T-helper 1 cell treated with Interleukin-12 subunit alpha and Interleukin-12 subunit beta and Interleukin-4 antibody, amounts not matched to agents 30 ng/mL and 1 ng/mL, for 36 hours (primary cell): ENCODE results near the gene RASL11A. TPM values are rescaled to one million over a fixed set of nuclear protein-coding genes. Genes with fewer than 3 reads are reported as not detected.
"Not testable (repeated sequence)": the region's sequence is repeated elsewhere in the genome, so short reads cannot be mapped to it uniquely, and the experiment has no call there.

Source experiments
- intact Hi-C: fragments of 100-400 bp; cut with micrococcal nuclease; formaldehyde crosslinking; loops from one replicate; pipeline ENCODE4 v1.15.1; 2024
- total RNA-seq: library from RNA; stranded (reverse); gene quantifications from 2 replicates; pipeline ENCODE4 v1.2.3, GENCODE V29; 2022

RASL11A gene
- total RNA-seq, 1 donor from 2014 or later, result 2.6 TPM

DNA sequence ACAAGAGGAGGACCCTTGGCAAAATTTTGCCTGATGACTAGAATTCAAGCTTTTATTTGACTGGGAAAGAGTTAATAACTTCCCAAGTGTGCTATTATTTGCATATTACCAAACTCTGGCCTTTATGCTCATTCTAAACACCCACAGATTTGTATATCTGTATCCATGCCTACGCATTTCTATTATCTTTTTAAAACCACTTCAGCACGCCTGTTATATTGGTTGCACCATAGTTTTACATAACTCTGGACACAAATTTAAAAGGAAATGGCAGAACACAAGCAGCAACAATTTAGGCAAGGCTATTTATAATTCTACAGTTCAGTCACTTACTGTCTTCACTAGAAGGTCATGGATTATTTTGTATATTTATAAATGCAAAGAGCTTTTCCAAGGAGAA, 3.7 kb upstream of the RASL11A start:
- intact Hi-C loops, result no loop called here

DNA sequence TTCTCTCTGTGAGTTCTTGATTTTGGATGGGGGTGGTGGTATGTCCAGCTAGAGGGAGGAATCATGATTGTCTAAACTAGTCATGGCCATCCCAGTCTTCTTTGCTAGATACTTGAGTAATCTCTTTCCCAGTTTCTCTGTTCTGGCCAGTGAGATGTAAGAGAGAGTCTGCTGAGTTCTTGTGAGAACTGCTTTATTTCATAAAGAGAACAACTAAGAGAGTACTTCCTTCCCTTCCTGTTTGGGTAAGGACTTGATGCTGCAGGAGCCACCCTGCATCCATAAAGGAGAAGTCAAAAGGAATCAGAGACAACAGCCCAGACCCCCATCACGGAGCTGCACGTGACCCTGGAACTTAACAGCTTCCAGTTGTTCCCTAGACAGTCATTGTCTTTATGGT, 3.0 kb upstream of the RASL11A start:
- intact Hi-C loops, result no loop called here

DNA sequence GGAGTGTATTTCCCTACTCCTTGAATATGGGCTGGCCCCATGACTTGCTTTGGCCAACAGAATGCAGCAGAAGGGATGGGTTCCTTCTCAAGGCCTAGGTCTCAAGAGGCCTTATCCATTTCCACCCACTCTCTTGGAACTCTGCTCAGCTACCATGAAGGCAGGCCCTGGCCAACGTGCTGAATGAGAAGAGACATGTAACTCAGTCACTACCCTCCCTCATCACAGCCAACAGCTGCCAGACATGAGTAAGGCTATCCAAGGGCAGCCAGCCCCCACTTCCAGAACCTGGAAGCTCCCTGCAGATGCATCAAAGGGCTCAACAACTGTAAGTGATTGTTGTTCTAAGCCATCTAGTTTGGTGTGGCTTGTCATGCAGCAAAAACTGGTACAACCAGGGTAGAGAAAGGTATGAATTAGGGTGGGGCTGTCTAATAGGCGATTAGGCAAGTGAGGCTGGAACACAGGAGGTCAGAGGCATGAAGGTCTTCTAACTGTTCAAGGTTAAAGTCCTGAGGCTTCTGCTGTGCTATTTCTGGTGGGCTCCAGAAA, 1.4 kb upstream of the RASL11A start:
- intact Hi-C loops, result no loop called here

DNA sequence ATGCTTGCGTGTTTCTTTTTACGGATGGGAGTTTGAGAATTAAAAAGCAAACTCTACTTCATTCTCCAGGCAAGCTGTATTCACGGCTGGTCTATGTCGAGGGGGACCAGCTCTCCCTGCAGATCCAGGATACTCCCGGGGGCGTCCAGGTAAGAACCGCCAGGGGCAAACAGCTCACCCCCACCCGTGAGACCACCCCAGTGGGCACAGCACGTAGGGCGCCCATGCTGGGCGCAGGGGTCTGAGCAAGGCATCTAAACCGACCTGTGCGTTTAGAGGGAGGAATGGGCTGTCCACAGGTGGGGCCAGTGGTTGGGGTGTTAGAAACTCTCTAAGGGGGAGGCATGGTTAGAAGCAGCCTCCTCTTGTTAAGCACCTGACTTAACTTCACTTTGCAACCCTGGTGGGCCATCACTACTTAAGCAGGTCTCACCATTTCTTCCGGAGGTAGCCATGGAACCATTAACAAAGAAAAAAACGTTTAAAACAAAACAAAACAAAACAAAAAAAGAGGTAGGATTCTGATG, 1.0 kb downstream of the RASL11A start:
- intact Hi-C loops, result loop anchor here (2.0 to 5.0 kb wide), 2 partner anchors 87 to 176 kb away; no protein-coding TSS in a partner anchor

DNA sequence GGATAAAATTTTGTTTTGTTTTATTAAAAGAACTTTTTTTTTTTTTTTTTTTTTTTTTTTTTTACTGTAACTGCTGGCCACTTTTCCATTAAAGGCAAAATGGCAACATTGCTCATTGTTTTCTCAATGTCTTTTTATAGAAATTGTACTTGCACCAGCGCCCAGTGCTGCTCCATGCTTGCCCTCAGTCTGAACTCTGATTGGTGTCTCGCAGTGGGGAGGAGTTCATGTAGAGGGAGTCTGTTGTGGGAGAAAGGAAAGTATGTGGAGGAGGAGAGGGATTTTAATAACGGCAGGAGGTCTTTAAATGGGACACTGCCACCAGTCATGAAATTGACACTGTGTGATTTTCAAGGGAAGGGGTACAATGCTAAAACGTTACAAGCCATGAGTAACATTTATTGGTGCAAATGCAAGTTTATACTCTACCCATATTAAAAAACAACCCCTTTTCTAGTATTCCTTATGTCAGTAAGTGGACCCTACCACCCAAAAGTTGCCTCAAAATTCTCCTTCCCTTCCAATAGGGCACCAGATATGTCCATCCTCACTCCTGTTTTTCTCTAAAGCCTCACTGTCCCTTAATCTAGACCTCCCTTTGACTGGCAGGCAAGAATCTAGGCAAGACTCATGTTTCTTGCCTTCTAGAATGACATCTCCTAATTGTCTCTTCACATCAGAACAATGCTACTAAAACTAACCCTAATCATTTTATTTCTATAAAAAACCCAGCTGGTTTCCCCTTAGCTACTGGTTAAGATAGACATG, 3.2 kb downstream of the RASL11A start:
- intact Hi-C loops, result loop anchor here (5.0 kb wide), 1 partner anchor 173 kb away; no protein-coding TSS in a partner anchor

DNA sequence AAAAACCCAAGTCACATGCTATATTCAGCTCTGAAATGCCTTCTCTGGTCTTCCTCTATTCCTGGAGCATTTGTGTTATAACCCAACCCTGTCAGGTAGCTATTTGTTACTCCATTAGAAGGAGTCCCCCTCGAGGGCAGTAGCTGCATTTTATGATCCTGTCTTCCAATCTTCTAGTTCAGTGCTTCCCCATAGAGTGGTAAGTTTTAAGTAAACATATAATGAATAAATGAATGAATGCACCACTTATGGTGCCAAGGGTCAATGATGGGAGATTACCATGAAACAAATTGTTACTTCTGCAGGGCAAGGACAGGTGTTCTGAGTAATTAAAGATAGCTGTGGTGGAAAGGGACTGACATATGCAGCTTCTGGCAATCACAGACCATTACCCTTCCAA, 4.0 kb downstream of the RASL11A start:
- intact Hi-C loops, result loop anchor here (5.0 kb wide), 1 partner anchor 173 kb away; no protein-coding TSS in a partner anchor

DNA sequence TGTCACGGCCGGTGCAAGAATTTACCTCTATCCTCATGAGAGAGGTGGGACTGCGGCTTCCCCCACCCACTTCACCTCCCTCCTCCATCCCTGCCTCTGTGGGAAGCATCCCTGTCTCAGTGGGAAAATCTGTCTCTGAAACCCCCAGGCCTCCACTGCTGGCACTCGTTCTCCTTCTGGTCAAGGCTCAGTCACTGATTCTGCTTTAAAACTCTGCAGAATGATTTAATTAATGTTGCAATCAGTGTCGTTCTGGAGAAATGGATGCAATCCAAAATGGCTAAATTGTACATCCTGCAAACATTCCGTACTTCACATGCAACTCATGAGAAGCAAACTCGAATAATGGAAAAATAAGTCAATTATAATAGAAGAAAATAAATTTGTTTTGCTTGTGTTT, 5.6 kb downstream of the RASL11A start:
- intact Hi-C loops, result no loop called here

DNA sequence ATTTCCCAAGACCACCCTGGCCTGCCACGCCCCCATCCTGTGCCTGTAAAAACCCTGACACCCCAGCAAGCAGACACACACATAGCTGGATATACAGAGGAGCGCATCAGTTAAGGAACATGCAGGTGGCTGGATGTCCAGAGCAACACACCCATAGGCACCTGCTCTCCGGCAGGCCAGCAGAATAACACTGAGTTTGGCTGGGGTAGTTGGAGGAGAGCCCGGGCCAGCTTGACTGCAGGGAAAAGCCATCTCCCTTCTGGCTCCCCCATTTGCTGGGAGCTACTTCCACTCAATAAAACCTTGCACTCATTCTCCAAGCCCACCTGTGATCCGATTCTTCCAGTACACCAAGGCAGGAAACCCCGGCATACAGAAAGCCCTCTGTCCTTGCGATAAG, 8.9 kb downstream of the RASL11A start:
- intact Hi-C loops, result no loop called here

DNA sequence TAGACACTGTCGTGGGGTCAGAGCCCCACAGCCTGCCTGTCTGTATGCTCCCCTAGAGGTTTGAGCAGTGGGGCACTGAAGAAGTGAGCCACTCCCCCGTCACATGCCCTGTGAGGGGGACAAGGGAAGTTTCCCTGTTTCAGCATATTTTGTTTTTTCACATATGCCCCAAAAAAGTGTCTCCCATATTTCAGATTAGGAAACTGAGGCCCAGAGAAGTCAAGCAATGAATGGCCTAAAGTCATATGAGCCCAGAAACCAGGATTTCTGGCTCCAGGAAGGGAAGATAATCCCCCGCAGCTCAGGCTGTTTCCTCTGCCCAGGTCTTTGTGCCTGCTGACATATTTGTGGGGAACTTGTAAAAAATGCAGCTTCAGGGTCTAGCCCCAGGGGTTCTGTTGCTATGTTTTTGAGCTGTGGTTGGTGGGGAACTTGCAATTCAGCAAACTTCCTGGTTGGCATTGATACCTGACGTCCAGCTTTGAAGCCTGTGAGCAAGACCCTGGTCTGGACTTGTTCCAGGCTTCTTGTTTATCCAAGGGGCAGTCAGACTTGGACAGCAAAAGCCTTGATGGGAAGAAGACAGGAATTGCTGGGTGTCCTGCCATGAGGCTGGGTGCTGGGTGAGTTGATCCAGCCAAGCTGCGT, 9.5 kb downstream of the RASL11A start:
- intact Hi-C loops, result no loop called here

DNA sequence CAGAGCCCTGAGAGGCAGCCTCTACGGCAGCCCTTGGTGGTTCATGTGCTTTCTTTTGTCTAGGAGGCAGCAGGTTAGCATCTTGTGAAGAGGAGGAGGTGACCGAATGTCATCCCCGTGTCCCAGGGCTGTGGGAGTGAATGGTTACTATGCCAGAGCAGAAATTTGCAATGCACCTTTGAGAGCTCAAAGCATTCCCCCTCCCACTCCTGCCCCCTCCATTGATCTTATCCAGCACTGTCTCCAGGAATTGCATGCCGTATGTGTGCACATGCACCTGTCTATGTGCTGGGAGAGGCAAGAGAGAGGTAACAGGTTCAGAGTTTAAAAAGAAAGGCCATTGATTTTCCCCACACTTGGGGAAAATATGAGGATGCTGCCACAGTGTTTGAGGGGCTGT, 10.2 kb downstream of the RASL11A start:
- intact Hi-C loops, result no loop called here

DNA sequence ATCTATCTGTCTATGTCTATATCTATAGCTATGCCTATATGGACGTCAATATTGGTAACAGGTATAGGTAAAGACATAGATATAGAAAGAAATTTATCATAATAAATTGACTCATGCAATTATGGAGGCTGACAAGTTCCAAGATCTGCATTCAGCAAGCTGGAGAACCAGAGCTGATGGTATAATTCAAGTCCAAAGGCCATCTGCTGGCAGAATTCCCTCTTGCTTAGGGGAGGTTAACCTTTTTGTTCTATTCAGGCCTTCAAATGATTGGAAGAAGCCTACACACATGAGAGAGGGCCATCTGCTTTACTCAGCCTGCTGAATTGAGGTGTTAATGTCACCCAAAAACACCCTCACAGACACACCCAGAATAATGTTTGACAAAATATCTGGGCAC, 10.8 kb downstream of the RASL11A start:
- intact Hi-C loops, result no loop called here

DNA sequence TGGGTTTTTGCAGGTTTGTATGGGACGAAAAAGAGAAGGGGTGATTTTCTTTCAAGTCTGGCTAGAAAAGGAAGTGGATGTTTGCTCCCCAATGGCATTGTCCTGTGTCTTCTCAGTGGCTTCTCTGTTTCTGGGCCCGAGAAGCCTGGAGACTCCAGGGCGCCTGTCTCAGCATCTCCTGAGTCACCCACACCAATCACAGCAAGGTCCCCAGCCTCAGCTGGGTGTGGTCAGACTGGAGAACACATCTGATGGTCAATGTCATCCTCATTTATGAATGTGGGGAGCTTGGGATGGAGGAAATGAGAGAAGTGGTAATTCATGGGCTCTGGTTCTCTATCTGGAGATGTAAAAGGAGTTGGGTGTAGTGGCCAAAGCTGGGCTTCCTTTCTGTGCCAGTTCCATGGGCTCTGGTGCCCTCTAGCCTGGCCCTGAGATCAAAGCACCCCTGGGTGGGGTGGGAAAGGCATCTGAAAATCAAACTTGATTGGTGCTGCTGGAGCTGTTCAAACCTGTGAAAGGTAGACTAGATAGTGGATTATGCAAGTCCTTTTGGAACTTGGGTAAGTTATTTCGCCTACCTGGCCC, 13.4 kb downstream of the RASL11A start:
- intact Hi-C loops, result loop anchor here (1.0 kb wide), 1 partner anchor 299 kb away; no protein-coding TSS in a partner anchor

DNA sequence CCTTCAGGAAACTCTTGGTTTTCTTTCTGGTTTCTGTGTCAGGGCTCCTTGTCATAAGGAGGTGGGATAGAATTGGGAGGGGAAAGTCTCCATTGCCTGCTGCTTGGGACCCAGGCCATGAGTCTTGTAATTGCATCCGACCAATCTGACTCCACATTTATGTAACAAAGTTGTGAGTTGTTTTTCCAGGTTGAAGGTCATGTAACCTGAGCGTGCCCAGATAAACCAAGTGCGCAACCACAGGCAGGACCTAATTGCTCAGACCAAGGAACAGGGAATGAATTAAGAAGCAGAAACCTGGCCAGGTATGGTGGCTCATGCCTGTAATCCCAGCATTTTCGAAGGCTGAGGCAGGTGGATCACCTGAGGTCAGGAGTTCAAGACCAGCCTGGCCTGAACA, 17.8 kb downstream of the RASL11A start:
- intact Hi-C loops, result no loop called here

DNA sequence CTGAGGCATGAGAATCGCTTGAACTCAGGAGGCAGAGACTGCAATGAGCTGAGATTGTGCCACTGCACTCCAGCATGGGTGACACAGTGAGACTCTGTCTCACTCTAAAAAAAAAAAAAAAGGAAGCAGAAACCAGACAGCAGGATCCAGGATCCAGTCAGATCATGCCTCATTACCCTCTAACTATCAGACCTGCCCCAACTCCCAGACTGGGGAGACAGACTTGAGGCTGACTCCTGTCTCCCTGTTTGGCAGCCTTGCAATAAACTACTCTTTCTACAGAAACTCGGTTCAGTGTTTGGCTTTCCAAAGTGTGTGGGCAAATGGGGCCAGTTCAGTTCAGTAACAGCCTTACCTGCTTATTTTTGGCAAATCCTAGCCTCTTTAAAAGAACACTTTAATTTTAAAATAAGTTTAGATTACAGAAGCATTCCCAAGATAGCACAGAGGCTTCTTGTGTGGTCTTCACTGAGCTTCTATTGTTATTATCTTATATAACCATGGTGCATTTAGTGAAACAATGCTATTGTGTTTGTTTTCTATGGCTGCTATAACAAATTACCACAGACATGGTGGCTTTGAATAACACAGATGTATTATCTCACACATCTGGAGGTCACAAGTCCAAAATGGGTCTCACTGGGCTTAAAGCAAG, 18.5 kb downstream of the RASL11A start:
- intact Hi-C loops, result no loop called here

DNA sequence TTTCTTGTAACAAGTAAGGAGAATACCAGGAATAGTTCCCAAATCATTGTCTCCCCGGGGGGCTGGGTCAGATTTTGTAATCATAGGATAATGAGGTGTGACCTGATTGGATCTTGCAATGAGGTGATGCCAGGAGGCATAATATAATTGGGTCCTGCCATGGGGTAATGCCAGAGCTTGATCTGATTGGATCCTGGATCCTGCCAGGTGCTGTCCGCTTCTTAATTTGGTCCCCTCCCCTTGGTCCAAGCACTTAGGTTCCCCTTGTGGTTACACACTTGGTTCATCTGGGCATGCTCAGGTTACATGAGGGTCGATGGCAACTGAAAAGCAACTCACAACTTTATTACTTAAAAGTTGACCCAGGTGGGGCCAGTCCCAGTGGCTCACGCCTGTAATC, 20.1 kb downstream of the RASL11A start:
- intact Hi-C loops, result no loop called here

DNA sequence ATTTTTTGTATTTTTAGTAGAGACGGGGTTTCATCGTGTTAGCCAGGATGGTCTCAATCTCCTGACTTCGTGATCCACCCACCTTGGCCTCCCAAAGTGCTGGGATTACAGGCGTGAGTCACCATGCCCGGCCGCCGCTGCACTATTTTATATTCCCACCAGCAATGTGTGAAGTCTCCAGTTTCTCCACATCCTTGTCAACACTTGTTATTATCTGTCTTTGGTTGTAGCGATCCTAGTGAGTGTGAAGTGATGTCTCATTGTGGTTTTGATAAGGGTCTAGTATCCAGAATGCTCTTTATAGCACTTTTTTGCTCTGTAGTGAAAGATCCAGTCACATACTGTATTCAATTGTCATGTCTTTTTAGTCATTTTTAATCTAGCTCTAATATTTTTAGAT, 21.3 kb downstream of the RASL11A start:
- intact Hi-C loops, result not testable (repeated sequence)

DNA sequence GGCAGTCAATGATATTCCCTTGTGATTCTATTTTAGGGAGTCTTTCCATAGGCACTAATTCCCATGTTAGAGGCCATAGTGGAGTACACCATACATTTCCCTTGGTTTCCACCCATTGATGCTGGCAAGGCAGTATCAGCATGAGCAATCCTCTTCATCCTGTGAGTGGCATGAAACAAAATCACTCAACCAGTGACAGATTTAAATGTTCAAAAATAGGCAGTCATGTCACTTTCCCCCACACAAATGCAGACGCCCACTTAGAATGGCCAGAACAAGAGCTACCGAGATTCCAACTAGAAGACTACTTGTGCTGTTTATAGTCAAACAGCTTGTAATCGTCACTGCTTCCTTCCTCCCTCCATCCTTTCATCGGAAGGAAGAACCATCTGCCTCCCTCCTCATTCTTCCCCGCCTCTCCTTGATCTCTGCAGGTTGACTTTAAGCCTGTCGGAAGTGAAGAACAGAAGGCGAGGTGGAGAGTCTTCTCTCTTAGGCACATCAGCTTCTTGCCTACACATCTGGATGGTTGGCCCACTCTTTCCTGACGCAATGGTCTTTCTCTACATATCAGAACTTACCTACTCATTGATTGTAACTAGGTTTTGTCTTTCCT, 22.6 kb downstream of the RASL11A start:
- intact Hi-C loops, result no loop called here

DNA sequence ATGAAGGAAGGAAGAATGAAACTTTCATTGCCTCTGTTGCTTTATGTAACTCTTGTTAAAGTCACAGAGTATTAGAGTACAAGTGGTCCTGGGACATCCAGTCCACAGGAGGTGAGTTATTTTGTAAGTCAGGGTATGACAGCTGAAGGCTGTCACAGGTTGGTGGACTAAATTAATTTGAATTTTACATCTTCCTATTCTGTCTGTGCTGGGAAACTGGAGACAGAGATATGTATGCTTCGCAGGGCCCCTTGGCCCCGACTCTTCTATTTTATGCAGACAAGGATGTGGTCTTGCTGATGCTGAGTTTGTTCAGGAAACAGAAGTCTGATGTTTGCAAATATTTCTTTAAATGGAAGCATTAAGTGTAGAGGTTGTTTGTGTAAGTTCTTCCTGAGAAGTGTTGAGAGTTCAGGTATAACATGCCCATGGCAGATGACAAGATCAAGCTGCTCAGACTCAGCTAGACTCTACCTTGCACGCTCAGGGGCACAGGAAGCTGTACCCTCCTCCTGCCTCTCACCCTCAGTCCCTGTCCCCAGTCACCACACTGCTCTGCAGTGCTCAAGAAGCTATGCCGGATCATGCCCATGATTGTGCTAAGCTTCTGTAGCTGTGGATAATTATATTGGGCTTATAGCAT, 23.4 kb downstream of the RASL11A start:
- intact Hi-C loops, result no loop called here

DNA sequence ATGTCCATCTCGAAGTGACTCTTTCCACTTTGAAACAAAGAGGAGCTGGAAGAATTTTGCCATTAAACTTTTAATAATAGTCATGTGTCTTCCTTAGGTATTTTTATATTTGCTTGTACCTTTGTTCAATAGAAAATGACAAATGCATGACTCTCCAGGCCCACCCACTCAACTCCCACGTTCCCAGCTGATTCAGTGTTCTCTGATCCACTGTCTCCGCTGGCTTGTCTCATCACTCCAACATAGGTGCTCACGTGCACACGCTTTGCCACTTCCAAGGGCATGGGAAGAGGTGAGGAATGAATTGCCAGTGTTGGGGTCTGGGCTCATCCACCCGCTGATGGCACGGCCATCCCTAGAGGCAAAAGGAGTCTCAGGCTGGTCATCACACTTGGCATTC, 24.5 kb downstream of the RASL11A start:
- intact Hi-C loops, result no loop called here

DNA sequence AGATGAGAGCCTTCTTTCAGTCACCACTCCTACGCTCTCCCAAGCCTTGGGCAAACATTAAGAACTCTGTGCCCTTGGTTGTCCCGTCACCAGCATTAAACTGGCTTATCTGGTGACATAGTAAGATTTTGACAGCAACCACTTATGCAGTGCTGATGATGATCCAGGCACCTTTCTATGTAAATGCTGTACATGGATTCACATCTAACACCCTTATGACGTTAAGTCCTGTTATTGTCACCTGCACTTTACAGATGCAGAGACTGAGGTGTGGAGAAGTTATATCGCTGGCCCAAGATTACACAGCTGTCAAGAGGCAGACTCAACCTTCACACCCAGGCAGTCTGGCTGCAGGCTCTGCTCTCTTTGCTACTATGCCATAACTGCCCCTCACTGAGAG, 25.0 kb downstream of the RASL11A start:
- intact Hi-C loops, result no loop called here
